ENCODE measurements around the gene EIF2S2.

Gene EIF2S2

GRCh38 chr20:34122274-34122980, 10.4 kb upstream of the EIF2S2 start:
- Histone ChIP-seq H3K4me3 (ENCODE audit: low read depth in 1 of 5, low read length in 5 of 5) (no peak overlapping the region), H3K9me3 (ENCODE audit: control insufficient read depth in 5 of 5, low read length in 5 of 5) (no peaks in the 10 kb centered on the region), H3K4me1 (ENCODE audit: control insufficient read depth in 5 of 5, insufficient read depth in 5 of 5, low read length in 5 of 5) (peaks cover 0 to 2% (median 0%) of the 10 kb centered on the region in 5 donors), H3K27me3 (ENCODE audit: control insufficient read depth in 5 of 5, insufficient read depth in 4 of 5, low read length in 5 of 5) (no peaks in the 10 kb centered on the region), H3K27ac (ENCODE audit: low read depth, low read length) (no peak overlapping the region), H3K36me3 (ENCODE audit: control insufficient read depth in 5 of 5, insufficient read depth in 5 of 5, low read length in 5 of 5) (no peaks in the 10 kb centered on the region), H3K9ac (ENCODE audit: low read length in 5 of 5) (no peak overlapping the region)

- Histone ChIP-seq H3K4me1 (ENCODE audit: control insufficient read depth in 5 of 5, insufficient read depth in 5 of 5, low read length in 5 of 5) (peaks cover 0 to 2% (median 0%) of the 10 kb centered on the region in 5 donors), H3K4me3 (ENCODE audit: low read depth in 1 of 5, low read length in 5 of 5) (no peak overlapping the region), H3K36me3 (ENCODE audit: control insufficient read depth in 5 of 5, insufficient read depth in 5 of 5, low read length in 5 of 5) (no peaks in the 10 kb centered on the region), H3K9me3 (ENCODE audit: control insufficient read depth in 5 of 5, low read length in 5 of 5) (no peaks in the 10 kb centered on the region), H3K27me3 (ENCODE audit: control insufficient read depth in 5 of 5, insufficient read depth in 4 of 5, low read length in 5 of 5) (no peaks in the 10 kb centered on the region), H3K9ac (ENCODE audit: low read length in 5 of 5) (no peak overlapping the region), H3K27ac (ENCODE audit: low read depth, low read length) (no peak overlapping the region)
Observed at GRCh38 chr20:34120213-34120612, 8.2 kb upstream of the EIF2S2 start.

- H3K4me3 ChIP-seq (ENCODE audit: low read depth in 1 of 5, low read length in 5 of 5) = no peak overlapping the region
- H3K27ac ChIP-seq (ENCODE audit: low read depth, low read length) = no peak overlapping the region
- peaks cover 2 to 18% (median 15%) of the 10 kb centered on the region in 5 donors for H3K4me1 ChIP-seq (ENCODE audit: control insufficient read depth in 5 of 5, insufficient read depth in 5 of 5, low read length in 5 of 5)
- H3K27me3 ChIP-seq (ENCODE audit: control insufficient read depth in 5 of 5, insufficient read depth in 4 of 5, low read length in 5 of 5) = no peaks in the 10 kb centered on the region
- no peak overlapping the region for H3K9ac ChIP-seq (ENCODE audit: low read length in 5 of 5)
- H3K9me3 ChIP-seq (ENCODE audit: control insufficient read depth in 5 of 5, low read length in 5 of 5) = no peaks in the 10 kb centered on the region
- H3K36me3 ChIP-seq (ENCODE audit: control insufficient read depth in 5 of 5, insufficient read depth in 5 of 5, low read length in 5 of 5) = no peaks in the 10 kb centered on the region
Observed at GRCh38 chr20:34115232-34115631, 3.2 kb upstream of the EIF2S2 start.

GRCh38 chr20:34114809-34115208, 2.8 kb upstream of the EIF2S2 start:
- H3K9ac ChIP-seq (ENCODE audit: low read length in 5 of 5) = no peak overlapping the region

GRCh38 chr20:34112600-34113101, 608 bp upstream of the EIF2S2 start:
- Histone ChIP-seq H3K27ac (ENCODE audit: low read depth, low read length) (peak overlapping the region; percentile 99), H3K4me1 (ENCODE audit: control insufficient read depth in 5 of 5, insufficient read depth in 5 of 5, low read length in 5 of 5) (peaks cover 4 to 36% (median 28%) of the 10 kb centered on the region in 5 donors), H3K27me3 (ENCODE audit: control insufficient read depth in 5 of 5, insufficient read depth in 4 of 5, low read length in 5 of 5) (no peaks in the 10 kb centered on the region), H3K9me3 (ENCODE audit: control insufficient read depth in 5 of 5, low read length in 5 of 5) (no peaks in the 10 kb centered on the region), H3K36me3 (ENCODE audit: control insufficient read depth in 5 of 5, insufficient read depth in 5 of 5, low read length in 5 of 5) (peaks cover 0 to 12% (median 4%) of the 10 kb centered on the region in 5 donors), H3K4me3 (ENCODE audit: low read depth in 1 of 5, low read length in 5 of 5) (peak overlapping the region; percentile 62 to 98 (median 90)), H3K9ac (ENCODE audit: low read length in 5 of 5) (peak overlapping the region; percentile 59 to 100 (median 85))

More at GRCh38 chr20:34114809-34115208, 2.8 kb upstream of the EIF2S2 start:
- Histone ChIP-seq H3K36me3 (ENCODE audit: control insufficient read depth in 5 of 5, insufficient read depth in 5 of 5, low read length in 5 of 5) (no peaks in the 10 kb centered on the region), H3K27me3 (ENCODE audit: control insufficient read depth in 5 of 5, insufficient read depth in 4 of 5, low read length in 5 of 5) (no peaks in the 10 kb centered on the region), H3K27ac (ENCODE audit: low read depth, low read length) (no peak overlapping the region), H3K4me3 (ENCODE audit: low read depth in 1 of 5, low read length in 5 of 5) (no peak overlapping the region), H3K9me3 (ENCODE audit: control insufficient read depth in 5 of 5, low read length in 5 of 5) (no peaks in the 10 kb centered on the region), H3K4me1 (ENCODE audit: control insufficient read depth in 5 of 5, insufficient read depth in 5 of 5, low read length in 5 of 5) (peaks cover 4 to 20% (median 18%) of the 10 kb centered on the region in 5 donors)

- H3K4me3 ChIP-seq (ENCODE audit: low read depth in 1 of 5, low read length in 5 of 5) = peak overlapping the region; percentile 84 to 98 (median 91)
- peak overlapping the region; percentile 53 to 100 (median 100) for H3K9ac ChIP-seq (ENCODE audit: low read length in 5 of 5)
- no peaks in the 10 kb centered on the region for H3K27me3 ChIP-seq (ENCODE audit: control insufficient read depth in 5 of 5, insufficient read depth in 4 of 5, low read length in 5 of 5)
- no peaks in the 10 kb centered on the region for H3K9me3 ChIP-seq (ENCODE audit: control insufficient read depth in 5 of 5, low read length in 5 of 5)
- peaks cover 4 to 40% (median 32%) of the 10 kb centered on the region in 5 donors for H3K4me1 ChIP-seq (ENCODE audit: control insufficient read depth in 5 of 5, insufficient read depth in 5 of 5, low read length in 5 of 5)
- peak overlapping the region; percentile 99 for H3K27ac ChIP-seq (ENCODE audit: low read depth, low read length)
- H3K36me3 ChIP-seq (ENCODE audit: control insufficient read depth in 5 of 5, insufficient read depth in 5 of 5, low read length in 5 of 5) = peaks cover 0 to 14% (median 4%) of the 10 kb centered on the region in 5 donors
Observed at GRCh38 chr20:34110745-34111641, 1.1 kb downstream of the EIF2S2 start.

GRCh38 chr20:34110025-34110744, 1.9 kb downstream of the EIF2S2 start:
- Histone ChIP-seq H3K27ac (ENCODE audit: low read depth, low read length) (peak overlapping the region; percentile 99), H3K9ac (ENCODE audit: low read length in 5 of 5) (peak overlapping the region; percentile 15 to 100 (median 99)), H3K9me3 (ENCODE audit: control insufficient read depth in 5 of 5, low read length in 5 of 5) (no peaks in the 10 kb centered on the region), H3K4me1 (ENCODE audit: control insufficient read depth in 5 of 5, insufficient read depth in 5 of 5, low read length in 5 of 5) (peaks cover 4 to 40% (median 32%) of the 10 kb centered on the region in 5 donors), H3K36me3 (ENCODE audit: control insufficient read depth in 5 of 5, insufficient read depth in 5 of 5, low read length in 5 of 5) (peaks cover 2 to 17% (median 6%) of the 10 kb centered on the region in 5 donors), H3K4me3 (ENCODE audit: low read depth in 1 of 5, low read length in 5 of 5) (peak overlapping the region; percentile 25 to 98 (median 90)), H3K27me3 (ENCODE audit: control insufficient read depth in 5 of 5, insufficient read depth in 4 of 5, low read length in 5 of 5) (no peaks in the 10 kb centered on the region)

GRCh38 chr20:34109442-34109841, 2.6 kb downstream of the EIF2S2 start:
- Histone ChIP-seq H3K9ac (ENCODE audit: low read length in 5 of 5) (no peak overlapping the region), H3K4me1 (ENCODE audit: control insufficient read depth in 5 of 5, insufficient read depth in 5 of 5, low read length in 5 of 5) (peaks cover 4 to 40% (median 32%) of the 10 kb centered on the region in 5 donors), H3K9me3 (ENCODE audit: control insufficient read depth in 5 of 5, low read length in 5 of 5) (no peaks in the 10 kb centered on the region), H3K36me3 (ENCODE audit: control insufficient read depth in 5 of 5, insufficient read depth in 5 of 5, low read length in 5 of 5) (peaks cover 9 to 25% (median 13%) of the 10 kb centered on the region in 5 donors), H3K27me3 (ENCODE audit: control insufficient read depth in 5 of 5, insufficient read depth in 4 of 5, low read length in 5 of 5) (no peaks in the 10 kb centered on the region), H3K4me3 (ENCODE audit: low read depth in 1 of 5, low read length in 5 of 5) (no peak overlapping the region), H3K27ac (ENCODE audit: low read depth, low read length) (no peak overlapping the region)

GRCh38 chr20:34108616-34109174, 3.3 kb downstream of the EIF2S2 start:
- Histone ChIP-seq H3K9ac (ENCODE audit: low read length in 5 of 5) (no peak overlapping the region), H3K27me3 (ENCODE audit: control insufficient read depth in 5 of 5, insufficient read depth in 4 of 5, low read length in 5 of 5) (no peaks in the 10 kb centered on the region), H3K9me3 (ENCODE audit: control insufficient read depth in 5 of 5, low read length in 5 of 5) (no peaks in the 10 kb centered on the region), H3K4me3 (ENCODE audit: low read depth in 1 of 5, low read length in 5 of 5) (no peak overlapping the region), H3K27ac (ENCODE audit: low read depth, low read length) (no peak overlapping the region), H3K4me1 (ENCODE audit: control insufficient read depth in 5 of 5, insufficient read depth in 5 of 5, low read length in 5 of 5) (peaks cover 4 to 42% (median 32%) of the 10 kb centered on the region in 5 donors), H3K36me3 (ENCODE audit: control insufficient read depth in 5 of 5, insufficient read depth in 5 of 5, low read length in 5 of 5) (peaks cover 14 to 32% (median 20%) of the 10 kb centered on the region in 5 donors)

Data from subcutaneous abdominal adipose tissue (tissue), 5 donors.